ENCODE measurements around the gene TSPAN9. TPM values are rescaled to one million over a fixed set of nuclear protein-coding genes. Genes with fewer than 3 reads are reported as not detected.

TSPAN9 gene
- total and polyA plus RNA-seq, 4 donors: 17.4 to 62.9 (median 34.2) TPM

- DNase-seq (ENCODE audit: low spot score): no peak
- WGBS: 28% methylated on average over 11 of the region's 11 CpGs
- Histone ChIP-seq H3K9ac (ENCODE audit: low read depth in 1 of 2, low read length in 2 of 2) (no peak overlapping the region), H3K27ac (ENCODE audit: low read depth in 1 of 2, low read length in 2 of 2) (peak overlapping the region; percentile 63 to 73), H3K4me1 (ENCODE audit: control insufficient read depth in 4 of 4, insufficient read depth in 4 of 4, low read length in 3 of 4) (peaks cover 13 to 46% (median 41%) of the 10 kb centered on the region in 4 donors), H3K9me3 (ENCODE audit: control insufficient read depth in 4 of 4, low read length in 3 of 4) (no peaks in the 10 kb centered on the region), H3K4me3 (ENCODE audit: low read depth in 1 of 3, low read length in 3 of 3) (no peak overlapping the region), H3K36me3 (ENCODE audit: control insufficient read depth in 4 of 4, insufficient read depth in 3 of 4, low read depth in 1 of 4, low read length in 3 of 4) (peaks cover 0 to 12% (median 4%) of the 10 kb centered on the region in 4 donors), H3K27me3 (ENCODE audit: control insufficient read depth in 4 of 4, insufficient read depth in 4 of 4, low read length in 3 of 4) (no peaks in the 10 kb centered on the region)
- TF ChIP-seq GABPA (IDR thresholded peaks at IDR 0.05 in 1 of 2, conservative IDR thresholded peaks at IDR 0.05 in 1 of 2): no peak
- no peak for TF ChIP-seq MAX (IDR thresholded peaks at IDR 0.05)
- TF ChIP-seq, protein P1, sequence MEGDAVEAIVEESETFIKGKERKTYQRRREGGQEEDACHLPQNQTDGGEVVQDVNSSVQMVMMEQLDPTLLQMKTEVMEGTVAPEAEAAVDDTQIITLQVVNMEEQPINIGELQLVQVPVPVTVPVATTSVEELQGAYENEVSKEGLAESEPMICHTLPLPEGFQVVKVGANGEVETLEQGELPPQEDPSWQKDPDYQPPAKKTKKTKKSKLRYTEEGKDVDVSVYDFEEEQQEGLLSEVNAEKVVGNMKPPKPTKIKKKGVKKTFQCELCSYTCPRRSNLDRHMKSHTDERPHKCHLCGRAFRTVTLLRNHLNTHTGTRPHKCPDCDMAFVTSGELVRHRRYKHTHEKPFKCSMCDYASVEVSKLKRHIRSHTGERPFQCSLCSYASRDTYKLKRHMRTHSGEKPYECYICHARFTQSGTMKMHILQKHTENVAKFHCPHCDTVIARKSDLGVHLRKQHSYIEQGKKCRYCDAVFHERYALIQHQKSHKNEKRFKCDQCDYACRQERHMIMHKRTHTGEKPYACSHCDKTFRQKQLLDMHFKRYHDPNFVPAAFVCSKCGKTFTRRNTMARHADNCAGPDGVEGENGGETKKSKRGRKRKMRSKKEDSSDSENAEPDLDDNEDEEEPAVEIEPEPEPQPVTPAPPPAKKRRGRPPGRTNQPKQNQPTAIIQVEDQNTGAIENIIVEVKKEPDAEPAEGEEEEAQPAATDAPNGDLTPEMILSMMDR (IDR thresholded peaks at IDR 0.05; ENCODE audit: low read depth, low read length, missing input control): no peak
- no peak for TF ChIP-seq TAF1 (conservative IDR thresholded peaks at IDR 0.05)
- peak; percentile 36 for TF ChIP-seq SP1 (IDR thresholded peaks at IDR 0.05)
- TF ChIP-seq NR2F2 (IDR thresholded peaks at IDR 0.05): peak; percentile 69
- TF ChIP-seq EGR1 (IDR thresholded peaks at IDR 0.05; ENCODE audit: low read depth in 2 of 2): no peak
- TF ChIP-seq HNF4G (IDR thresholded peaks at IDR 0.05): peak; percentile 71
- peak in 1 of 2 donors; percentile 42 for TF ChIP-seq RAD21 (IDR thresholded peaks at IDR 0.05)
- TF ChIP-seq HNF4A (conservative IDR thresholded peaks at IDR 0.05): peak; percentile 91 to 92
- TF ChIP-seq ATF3 (IDR thresholded peaks at IDR 0.05): no peak
- no peak for TF ChIP-seq FOXA1 (IDR thresholded peaks at IDR 0.05)
- TF ChIP-seq RXRA (IDR thresholded peaks at IDR 0.05): peak; percentile 68 to 79
- peak in 1 of 2 donors; percentile 62 for TF ChIP-seq JUND (IDR thresholded peaks at IDR 0.05)
- TF ChIP-seq, protein P2, sequence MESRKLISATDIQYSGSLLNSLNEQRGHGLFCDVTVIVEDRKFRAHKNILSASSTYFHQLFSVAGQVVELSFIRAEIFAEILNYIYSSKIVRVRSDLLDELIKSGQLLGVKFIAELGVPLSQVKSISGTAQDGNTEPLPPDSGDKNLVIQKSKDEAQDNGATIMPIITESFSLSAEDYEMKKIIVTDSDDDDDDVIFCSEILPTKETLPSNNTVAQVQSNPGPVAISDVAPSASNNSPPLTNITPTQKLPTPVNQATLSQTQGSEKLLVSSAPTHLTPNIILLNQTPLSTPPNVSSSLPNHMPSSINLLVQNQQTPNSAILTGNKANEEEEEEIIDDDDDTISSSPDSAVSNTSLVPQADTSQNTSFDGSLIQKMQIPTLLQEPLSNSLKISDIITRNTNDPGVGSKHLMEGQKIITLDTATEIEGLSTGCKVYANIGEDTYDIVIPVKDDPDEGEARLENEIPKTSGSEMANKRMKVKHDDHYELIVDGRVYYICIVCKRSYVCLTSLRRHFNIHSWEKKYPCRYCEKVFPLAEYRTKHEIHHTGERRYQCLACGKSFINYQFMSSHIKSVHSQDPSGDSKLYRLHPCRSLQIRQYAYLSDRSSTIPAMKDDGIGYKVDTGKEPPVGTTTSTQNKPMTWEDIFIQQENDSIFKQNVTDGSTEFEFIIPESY (IDR thresholded peaks at IDR 0.05): no peak
- no peak for TF ChIP-seq YY1 (IDR thresholded peaks at IDR 0.05)
- no peak for TF ChIP-seq REST (IDR thresholded peaks at IDR 0.05)
- TF ChIP-seq FOXA2 (IDR thresholded peaks at IDR 0.05): no peak
Observed at GRCh38 chr12:3261782-3262359, 184.7 kb downstream of the TSPAN9 start.

Measured in liver (tissue), 9 donors.